Tibial nerve (tissue), 4 donors: ENCODE measurements around the gene CHAC1. TPM values are rescaled to one million over a fixed set of nuclear protein-coding genes. Genes with fewer than 3 reads are reported as not detected.

Source experiments
- small RNA-seq: library from RNA; depleted of rRNA; stranded (forward); fragments of <200 nt; gene quantifications from one replicate; pipeline ENCODE3, GENCODE V24; 2016
- total RNA-seq, 4 donors: library from RNA; depleted of rRNA; stranded (reverse); fragments of >200 nt; gene quantifications; one replicate each; pipeline ENCODE4 v1.1.0, GENCODE V29; 2016

CHAC1 gene
- total RNA-seq, 4 donors from 2014 or later, result 2.7 TPM; not detected in 3

Small RNA genes within 50 kb of the gene (small RNA-seq; reads per million reads assigned to genes)
- gene ISCA1P4, result not detected

Other genes with a start within 250 kb of the CHAC1 start
- gene RMDN3, start 198.2 kb upstream of the CHAC1 start, total RNA-seq, result 10 to 100 TPM; 26.7 to 41.1 (median 39.1) TPM
- 10 to 100 TPM; 24.5 to 49.4 (median 44.1) TPM for gene GCHFR, start 189.4 kb upstream of the CHAC1 start, total RNA-seq
- gene C15orf62, start 183.5 kb upstream of the CHAC1 start, total RNA-seq, result under 1 TPM in 1 of 4 donors, not detected in 3; 0.59 TPM
- gene ZFYVE19, start 146.4 kb upstream of the CHAC1 start, total RNA-seq, result 10 to 100 TPM; 19.0 to 48.5 (median 34.2) TPM
- gene DNAJC17, start 146.0 kb upstream of the CHAC1 start, total RNA-seq, result 10 to 100 TPM; 23.9 to 61.5 (median 36.3) TPM
- gene PPP1R14D, start 124.8 kb upstream of the CHAC1 start, total RNA-seq, result not detected
- 10 to 100 TPM in 1 of 4 donors, 1 to 10 TPM in 3; 1.1 to 12.0 (median 4.2) TPM for gene SPINT1, start 109.4 kb upstream of the CHAC1 start, total RNA-seq
- under 1 TPM in 2 of 4 donors, not detected in 2; 0.39 to 0.60 TPM for gene RHOV, start 79.2 kb upstream of the CHAC1 start, total RNA-seq
- 10 to 100 TPM; 22.2 to 29.2 (median 25.2) TPM for gene VPS18, start 59.0 kb upstream of the CHAC1 start, total RNA-seq
- gene DLL4, start 24.1 kb upstream of the CHAC1 start, total RNA-seq, result 10 to 100 TPM in 1 of 4 donors, 1 to 10 TPM in 3; 4.2 to 11.2 (median 7.1) TPM
- gene INO80, start 162.8 kb downstream of the CHAC1 start, total RNA-seq, result 10 to 100 TPM; 21.6 to 40.8 (median 33.2) TPM